ENCODE data around the gene PTPMT1. TPM values are rescaled to one million over a fixed set of nuclear protein-coding genes. Genes with fewer than 3 reads are reported as not detected.
A peak's percentile ranks its signal among the peaks of the same experiment; 100 is the strongest.
"Not testable (repeated sequence)": the region's sequence is repeated elsewhere in the genome, so short reads cannot be mapped to it uniquely, and the experiment has no call there.

PTPMT1 gene
- total and polyA plus RNA-seq, 2 donors from 2014 or later: 34.6 to 90.3 TPM

DNA sequence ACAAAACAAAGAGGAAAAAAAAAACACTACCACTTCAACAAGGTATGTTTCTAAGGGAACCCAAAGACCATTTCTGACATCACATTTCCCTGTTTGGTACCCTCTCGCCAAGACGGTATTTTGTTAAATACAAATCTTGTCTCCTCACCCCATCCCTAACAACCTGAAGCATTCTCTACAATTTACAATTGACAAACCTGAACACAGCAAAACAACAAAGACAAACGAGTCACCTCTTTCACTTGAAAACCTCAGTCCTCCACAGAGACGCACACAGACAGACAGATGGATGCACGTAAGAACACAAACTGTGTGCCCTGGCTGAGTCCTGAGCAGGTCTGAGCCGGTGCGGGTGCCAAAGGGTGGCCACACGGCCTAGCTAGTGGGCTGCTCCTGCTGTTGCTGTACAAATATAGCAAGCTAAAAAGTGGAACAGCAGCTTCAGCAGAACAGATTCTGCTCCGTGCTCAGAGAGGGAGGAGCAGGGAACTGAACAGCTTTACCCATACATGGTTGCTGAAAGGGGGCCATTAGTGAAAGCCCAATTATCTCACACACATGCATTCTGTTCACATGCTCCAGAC, 41.0 kb upstream of the PTPMT1 start:
- DNase-seq: no peak
- Histone ChIP-seq H3K27me3 (ENCODE audit: control insufficient read depth, insufficient read depth, low read length) (no peaks in the 10 kb centered on the region), H3K4me3 (ENCODE audit: low read length in 3 of 3) (peak overlapping the region in 1 of 3 donors; percentile 3), H3K4me1 (ENCODE audit: control insufficient read depth in 2 of 3, insufficient read depth in 2 of 3, low read depth in 1 of 3, low read length in 3 of 3) (peaks cover 5 to 34% (median 23%) of the 10 kb centered on the region in 3 donors), H3K27ac (ENCODE audit: low read depth in 2 of 2, low read length in 2 of 2) (peak overlapping the region; percentile 61 to 68), H3K36me3 (ENCODE audit: control insufficient read depth in 2 of 3, insufficient read depth in 3 of 3, low read length in 3 of 3) (no peaks in the 10 kb centered on the region), H3K9ac (ENCODE audit: low read length in 3 of 3) (no peak overlapping the region), H3K9me3 (ENCODE audit: control insufficient read depth in 2 of 3, insufficient read depth in 1 of 3, low read length in 3 of 3) (no peaks in the 10 kb centered on the region)
- no peak for TF ChIP-seq CTCF (IDR thresholded peaks at IDR 0.05; ENCODE audit: borderline replicate concordance, extremely low read depth, insufficient read depth)
- intact Hi-C loops (cut with DNase I): no loop called here
- FAIRE-seq: no peak

DNA sequence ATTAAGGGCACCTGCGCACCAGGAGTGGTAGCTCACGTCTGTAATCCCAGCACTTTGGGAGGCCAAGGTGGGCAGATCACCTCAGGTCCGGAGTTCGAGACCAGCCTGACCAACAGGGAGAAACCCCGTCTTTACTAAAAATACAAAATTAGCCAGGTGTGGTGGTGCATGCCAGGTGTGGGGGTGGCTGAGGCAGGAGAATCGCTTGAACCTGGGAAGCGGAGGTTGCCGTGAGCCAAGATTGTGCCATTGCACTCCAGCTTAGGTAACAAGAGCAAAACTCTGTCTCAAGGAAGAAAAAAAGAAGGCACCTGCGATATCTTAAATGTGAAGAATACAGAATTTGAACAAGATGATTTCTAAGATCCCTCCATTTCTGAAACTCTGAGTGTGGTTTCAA, 39.4 kb upstream of the PTPMT1 start:
- peaks cover 5 to 34% (median 23%) of the 10 kb centered on the region in 3 donors for H3K4me1 ChIP-seq (ENCODE audit: control insufficient read depth in 2 of 3, insufficient read depth in 2 of 3, low read depth in 1 of 3, low read length in 3 of 3)
- H3K27ac ChIP-seq (ENCODE audit: low read depth in 2 of 2, low read length in 2 of 2); H3K36me3 ChIP-seq (ENCODE audit: control insufficient read depth in 2 of 3, insufficient read depth in 3 of 3, low read length in 3 of 3); DNase-seq; H3K27me3 ChIP-seq (ENCODE audit: control insufficient read depth, insufficient read depth, low read length); FAIRE-seq; H3K9ac ChIP-seq (ENCODE audit: low read length in 3 of 3); H3K4me3 ChIP-seq (ENCODE audit: low read length in 3 of 3); H3K9me3 ChIP-seq (ENCODE audit: control insufficient read depth in 2 of 3, insufficient read depth in 1 of 3, low read length in 3 of 3); intact Hi-C loops (cut with DNase I): not testable (repeated sequence)

- H3K4me3 ChIP-seq (ENCODE audit: low read length in 3 of 3): no peak overlapping the region
- TF ChIP-seq CTCF (IDR thresholded peaks at IDR 0.05; ENCODE audit: borderline replicate concordance, extremely low read depth, insufficient read depth): no peak
- H3K4me1 ChIP-seq (ENCODE audit: control insufficient read depth in 2 of 3, insufficient read depth in 2 of 3, low read depth in 1 of 3, low read length in 3 of 3): peaks cover 5 to 28% (median 23%) of the 10 kb centered on the region in 3 donors
- intact Hi-C loops (cut with DNase I): no loop called here
- DNase-seq (no peak), FAIRE-seq (no peak)
- no peak overlapping the region for H3K9ac ChIP-seq (ENCODE audit: low read length in 3 of 3)
- H3K27ac ChIP-seq (ENCODE audit: low read depth in 2 of 2, low read length in 2 of 2): no peak overlapping the region
- H3K9me3 ChIP-seq (ENCODE audit: control insufficient read depth in 2 of 3, insufficient read depth in 1 of 3, low read length in 3 of 3): no peaks in the 10 kb centered on the region
- H3K36me3 ChIP-seq (ENCODE audit: control insufficient read depth in 2 of 3, insufficient read depth in 3 of 3, low read length in 3 of 3): no peaks in the 10 kb centered on the region
- H3K27me3 ChIP-seq (ENCODE audit: control insufficient read depth, insufficient read depth, low read length): no peaks in the 10 kb centered on the region
Measured at GRCh38 chr11:47527186-47527585, 38.2 kb upstream of the PTPMT1 start.

GRCh38 chr11:47529951-47530350, 35.4 kb upstream of the PTPMT1 start:
- DNase-seq (no peak), FAIRE-seq (no peak)
- TF ChIP-seq CTCF (IDR thresholded peaks at IDR 0.05; ENCODE audit: borderline replicate concordance, extremely low read depth, insufficient read depth): no peak
- intact Hi-C loops (cut with DNase I): no loop called here
- no peaks in the 10 kb centered on the region for H3K9me3 ChIP-seq (ENCODE audit: control insufficient read depth in 2 of 3, insufficient read depth in 1 of 3, low read length in 3 of 3)
- no peaks in the 10 kb centered on the region for H3K27me3 ChIP-seq (ENCODE audit: control insufficient read depth, insufficient read depth, low read length)
- H3K4me1 ChIP-seq (ENCODE audit: control insufficient read depth in 2 of 3, insufficient read depth in 2 of 3, low read depth in 1 of 3, low read length in 3 of 3): peaks cover 0 to 18% (median 8%) of the 10 kb centered on the region in 3 donors
- no peak overlapping the region for H3K4me3 ChIP-seq (ENCODE audit: low read length in 3 of 3)
- no peaks in the 10 kb centered on the region for H3K36me3 ChIP-seq (ENCODE audit: control insufficient read depth in 2 of 3, insufficient read depth in 3 of 3, low read length in 3 of 3)
- no peak overlapping the region for H3K27ac ChIP-seq (ENCODE audit: low read depth in 2 of 2, low read length in 2 of 2)
- H3K9ac ChIP-seq (ENCODE audit: low read length in 3 of 3): no peak overlapping the region

DNA sequence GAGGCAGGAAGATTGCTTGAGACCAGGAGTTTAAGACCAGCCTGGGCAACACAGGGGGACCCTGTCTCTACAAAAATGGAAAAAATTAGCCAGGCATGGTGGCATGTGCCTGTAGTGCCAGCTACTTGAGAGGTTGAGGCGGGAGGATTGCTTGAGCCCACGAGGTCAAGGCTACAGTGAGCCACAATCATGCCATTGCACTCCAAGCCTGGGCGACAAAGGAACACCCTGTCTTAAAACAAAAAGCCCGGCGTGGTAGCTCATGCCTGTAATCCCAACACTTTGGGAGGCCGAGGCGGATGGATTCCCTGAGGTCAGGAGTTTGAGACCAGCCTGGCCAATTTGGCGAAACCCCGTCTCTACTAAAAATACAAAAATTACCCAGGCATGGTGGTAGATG, 34.7 kb upstream of the PTPMT1 start:
- H3K4me3 ChIP-seq (ENCODE audit: low read length in 3 of 3); H3K27me3 ChIP-seq (ENCODE audit: control insufficient read depth, insufficient read depth, low read length); H3K9ac ChIP-seq (ENCODE audit: low read length in 3 of 3); H3K9me3 ChIP-seq (ENCODE audit: control insufficient read depth in 2 of 3, insufficient read depth in 1 of 3, low read length in 3 of 3); FAIRE-seq; H3K36me3 ChIP-seq (ENCODE audit: control insufficient read depth in 2 of 3, insufficient read depth in 3 of 3, low read length in 3 of 3); H3K27ac ChIP-seq (ENCODE audit: low read depth in 2 of 2, low read length in 2 of 2); DNase-seq; intact Hi-C loops (cut with DNase I): not testable (repeated sequence)
- peaks cover 0 to 12% (median 3%) of the 10 kb centered on the region in 3 donors for H3K4me1 ChIP-seq (ENCODE audit: control insufficient read depth in 2 of 3, insufficient read depth in 2 of 3, low read depth in 1 of 3, low read length in 3 of 3)

Measured in kidney (tissue), 14 donors.